Loucy (cell line): ENCODE data around the gene GTPBP4.

Experiments
- H2AFZ ChIP-seq: fragments of 200-600 bp; sonication (generic); 2 replicates; pipeline ENCODE4 v1.6.0; 2016; ENCODE audit warnings: antibody characterized with exemption, mild to moderate bottlenecking, low read length, moderate library complexity
- H3F3A ChIP-seq: fragments of 200-600 bp; 2 replicates; pipeline ENCODE4 v1.6.0; 2016; ENCODE audit warnings: antibody characterized with exemption, low read depth, mild to moderate bottlenecking
- H3K27me3 ChIP-seq: fragments of 200-600 bp; sonication (generic); 2 replicates; pipeline ENCODE4 v1.6.1; 2014; ENCODE audit warnings: low read length, mild to moderate bottlenecking; ENCODE audit not compliant: insufficient read depth, poor library complexity, severe bottlenecking
- H3K36me3 ChIP-seq: fragments of 200-600 bp; sonication (generic); 2 replicates; pipeline ENCODE4 v1.6.1; 2016; ENCODE audit warnings: low read length; ENCODE audit not compliant: insufficient read depth
- H3K4me1 ChIP-seq: fragments of 200-600 bp; sonication (generic); 2 replicates; pipeline ENCODE4 v1.5.1; 2014; ENCODE audit warnings: low read length, mild to moderate bottlenecking; ENCODE audit not compliant: insufficient read depth, poor library complexity, severe bottlenecking
- H3K4me2 ChIP-seq: fragments of 200-600 bp; sonication (generic); 2 replicates; pipeline ENCODE4 v1.6.0; 2014; ENCODE audit warnings: antibody characterized with exemption, low read length, low read depth, mild to moderate bottlenecking; ENCODE audit not compliant: poor library complexity, severe bottlenecking
- H3K4me3 ChIP-seq: fragments of 200-600 bp; sonication (generic); 2 replicates; pipeline ENCODE4 v1.5.1; 2014; ENCODE audit warnings: low read length, mild to moderate bottlenecking, mixed read lengths; ENCODE audit not compliant: poor library complexity, severe bottlenecking
- H3K79me2 ChIP-seq: fragments of 200-600 bp; sonication (generic); 2 replicates; pipeline ENCODE4 v1.6.1; 2014; ENCODE audit warnings: low read length; ENCODE audit not compliant: insufficient read depth
- H3K9ac ChIP-seq: fragments of 200-600 bp; sonication (generic); 2 replicates; pipeline ENCODE4 v1.6.0; 2014; ENCODE audit warnings: mild to moderate bottlenecking, low read depth, low read length, moderate library complexity; ENCODE audit not compliant: poor library complexity, severe bottlenecking
- H3K9me2 ChIP-seq: fragments of 200-600 bp; sonication (generic); replicated peaks from 2 replicates; pipeline ENCODE4 v1.6.1; 2016; ENCODE audit warnings: low read depth, low read length, mixed read lengths
- H3K9me3 ChIP-seq: fragments of 200-600 bp; sonication (generic); 2 replicates; pipeline ENCODE4 v1.6.1; 2014; ENCODE audit warnings: mild to moderate bottlenecking, antibody characterized with exemption, low read length, low read depth; ENCODE audit not compliant: insufficient read depth
- H4K20me1 ChIP-seq: fragments of 200-600 bp; sonication (generic); 2 replicates; pipeline ENCODE4 v1.6.0; 2014; ENCODE audit warnings: antibody characterized with exemption, low read length, mild to moderate bottlenecking; ENCODE audit not compliant: insufficient read depth, poor library complexity, severe bottlenecking
- EZH2phosphoT487 ChIP-seq: fragments of 200-600 bp; IDR thresholded peaks from 2 replicates; pipeline ENCODE4 v1.6.1; 2018; ENCODE audit warnings: antibody characterized with exemption, mild to moderate bottlenecking, moderate library complexity, borderline replicate concordance
- TF ChIP-seq, protein P1 (sequence below): fragments of 200-600 bp; sonication (generic); conservative IDR thresholded peaks from 2 replicates; pipeline ENCODE4 v1.5.1; 2014; ENCODE audit warnings: mild to moderate bottlenecking, antibody characterized with exemption, low read length

GTPBP4 gene

DNA sequence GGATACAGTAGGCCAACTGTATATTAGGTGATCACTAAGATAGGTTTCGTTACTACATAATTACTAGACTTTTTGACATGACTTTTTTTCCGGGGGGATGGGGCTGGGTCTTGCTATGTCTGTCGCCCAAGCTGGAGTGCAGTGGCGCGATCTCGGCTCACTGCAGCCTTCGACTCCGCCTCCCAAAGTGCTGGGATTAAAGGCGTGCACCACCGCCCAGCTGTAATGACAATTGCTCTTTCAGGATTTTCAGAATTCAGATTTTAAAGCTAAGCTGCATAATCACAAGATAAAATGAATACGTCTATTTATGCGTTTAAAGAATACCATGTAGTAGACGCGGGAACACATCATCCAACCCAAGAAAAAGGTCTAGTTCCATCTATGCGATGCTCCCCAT lies 59.7 kb downstream of the GTPBP4 start:
- peaks cover 17% of the 10 kb centered on the region for H3F3A ChIP-seq
- TF ChIP-seq EZH2phosphoT487, result no peak
- TF ChIP-seq, protein P1, sequence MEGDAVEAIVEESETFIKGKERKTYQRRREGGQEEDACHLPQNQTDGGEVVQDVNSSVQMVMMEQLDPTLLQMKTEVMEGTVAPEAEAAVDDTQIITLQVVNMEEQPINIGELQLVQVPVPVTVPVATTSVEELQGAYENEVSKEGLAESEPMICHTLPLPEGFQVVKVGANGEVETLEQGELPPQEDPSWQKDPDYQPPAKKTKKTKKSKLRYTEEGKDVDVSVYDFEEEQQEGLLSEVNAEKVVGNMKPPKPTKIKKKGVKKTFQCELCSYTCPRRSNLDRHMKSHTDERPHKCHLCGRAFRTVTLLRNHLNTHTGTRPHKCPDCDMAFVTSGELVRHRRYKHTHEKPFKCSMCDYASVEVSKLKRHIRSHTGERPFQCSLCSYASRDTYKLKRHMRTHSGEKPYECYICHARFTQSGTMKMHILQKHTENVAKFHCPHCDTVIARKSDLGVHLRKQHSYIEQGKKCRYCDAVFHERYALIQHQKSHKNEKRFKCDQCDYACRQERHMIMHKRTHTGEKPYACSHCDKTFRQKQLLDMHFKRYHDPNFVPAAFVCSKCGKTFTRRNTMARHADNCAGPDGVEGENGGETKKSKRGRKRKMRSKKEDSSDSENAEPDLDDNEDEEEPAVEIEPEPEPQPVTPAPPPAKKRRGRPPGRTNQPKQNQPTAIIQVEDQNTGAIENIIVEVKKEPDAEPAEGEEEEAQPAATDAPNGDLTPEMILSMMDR, result no peak
- H3K4me1 ChIP-seq, result peaks cover 61% of the 10 kb centered on the region
- no peak overlapping the region for H2AFZ ChIP-seq
- H3K4me3 ChIP-seq, result peak overlapping the region; percentile 99
- peaks cover 68% of the 10 kb centered on the region for H4K20me1 ChIP-seq
- H3K27me3 ChIP-seq, result peaks cover 4% of the 10 kb centered on the region
- peaks cover 84% of the 10 kb centered on the region for H3K79me2 ChIP-seq
- H3K9me2 ChIP-seq, result no peaks in the 10 kb centered on the region
- H3K9me3 ChIP-seq, result no peaks in the 10 kb centered on the region
- H3K4me2 ChIP-seq, result peak overlapping the region; percentile 95
- peak overlapping the region; percentile 98 for H3K9ac ChIP-seq
- H3K36me3 ChIP-seq, result peaks cover 5% of the 10 kb centered on the region; the same call in 1 of the 2 replicates

- peak overlapping the region; percentile 98 for H3K9ac ChIP-seq
- peaks cover 84% of the 10 kb centered on the region for H3K79me2 ChIP-seq
- peak overlapping the region; percentile 99 for H3K4me3 ChIP-seq
- H3K9me3 ChIP-seq, result no peaks in the 10 kb centered on the region
- peaks cover 17% of the 10 kb centered on the region for H3F3A ChIP-seq
- no peaks in the 10 kb centered on the region for H3K9me2 ChIP-seq
- H3K4me2 ChIP-seq, result peak overlapping the region; percentile 95
- no peak overlapping the region for H2AFZ ChIP-seq
- H3K27me3 ChIP-seq, result peaks cover 4% of the 10 kb centered on the region
- H4K20me1 ChIP-seq, result peaks cover 64% of the 10 kb centered on the region
- peaks cover 1% of the 10 kb centered on the region; the same call in 1 of the 2 replicates for H3K36me3 ChIP-seq
- TF ChIP-seq, protein P1, result no peak
- H3K4me1 ChIP-seq, result peaks cover 57% of the 10 kb centered on the region
Measured at GRCh38 chr10:1048349-1048731, 60.1 kb downstream of the GTPBP4 start.

GRCh38 chr10:1048732-1049424 lies 60.6 kb downstream of the GTPBP4 start, which contains the start of gene IDI1:
Gene IDI1, minus strand, starts transcription at chr10:1049119. Its CDS starts 116 bp downstream, at chr10:1049003.
- H3K9ac ChIP-seq, result peak within 1 kb of the TSS; percentile 98
- no peaks in the 10 kb centered on the region for H3K36me3 ChIP-seq
- peaks cover 14% of the 10 kb centered on the region for H3F3A ChIP-seq
- TF ChIP-seq EZH2phosphoT487, result no peak
- TF ChIP-seq, protein P1, result no peak
- no peaks in the 10 kb centered on the region for H3K9me2 ChIP-seq
- H3K4me2 ChIP-seq, result peak within 1 kb of the TSS; percentile 95
- peak within 1 kb of the TSS; percentile 62; the same call in 1 of the 2 replicates for H2AFZ ChIP-seq
- H3K4me1 ChIP-seq, result peaks cover 57% of the 10 kb centered on the region
- no peaks in the 10 kb centered on the region for H3K9me3 ChIP-seq
- peaks cover 84% of the 10 kb centered on the region for H3K79me2 ChIP-seq
- H4K20me1 ChIP-seq, result peaks cover 60% of the 10 kb centered on the region
- H3K4me3 ChIP-seq, result peak within 1 kb of the TSS; percentile 99
- peaks cover 4% of the 10 kb centered on the region for H3K27me3 ChIP-seq
